GM20000 (cell line): ENCODE measurements around the gene MCM7.
A peak's percentile ranks its signal among the peaks of the same experiment; 100 is the strongest.
"Not testable (repeated sequence)": the region's sequence is repeated elsewhere in the genome, so short reads cannot be mapped to it uniquely, and the experiment has no call there.

Source experiments
- DNase-seq: peaks from one replicate; pipeline ENCODE4 v3.0.0; 2012; ENCODE audit warnings: low spot score
- TF ChIP-seq, protein P1 (sequence below): IDR thresholded peaks from 2 replicates; pipeline ENCODE4 v1.5.1; 2012; ENCODE audit warnings: mild to moderate bottlenecking, control low read depth; ENCODE audit errors: extremely low read depth, missing control alignments

MCM7 gene

DNA sequence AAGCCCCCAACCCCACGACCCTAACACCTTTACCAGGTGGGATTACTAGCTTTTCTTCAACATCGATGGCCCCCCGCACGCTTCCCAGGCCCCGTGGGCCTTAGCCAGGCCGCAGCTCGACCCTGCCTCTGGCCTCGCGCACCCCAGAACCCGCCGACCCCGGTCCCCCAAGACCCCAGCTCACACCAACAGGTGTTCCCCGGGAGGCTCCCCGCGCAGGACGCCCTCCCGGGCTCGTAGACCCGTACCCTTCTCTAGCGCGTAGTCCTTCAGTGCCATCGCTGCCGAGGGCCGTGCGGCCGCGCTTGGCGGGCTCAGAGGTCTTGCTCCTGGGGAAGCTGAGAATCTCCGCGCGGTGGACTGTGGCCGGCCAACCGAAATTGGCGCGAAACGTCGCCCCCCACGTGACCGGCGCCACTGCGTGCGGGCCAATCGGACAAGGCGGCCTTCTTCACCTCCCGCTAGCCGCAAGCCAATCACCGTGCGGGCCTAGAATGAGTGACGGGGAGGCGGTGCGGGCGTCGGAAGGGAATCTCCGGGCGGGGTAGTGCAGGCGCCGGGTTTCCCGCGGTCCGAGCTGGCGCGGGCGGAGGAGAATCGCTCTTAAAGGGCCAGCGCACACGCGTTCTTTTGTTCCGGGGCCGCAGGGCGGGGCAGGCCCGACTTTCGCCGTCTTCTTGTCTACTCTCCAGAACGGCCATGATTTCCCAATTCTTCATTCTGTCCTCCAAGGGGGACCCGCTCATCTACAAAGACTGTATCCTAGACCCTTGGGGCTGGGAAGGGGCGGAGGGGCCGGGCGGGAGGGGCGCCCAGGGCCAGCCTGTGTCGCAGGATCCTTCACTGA, at the start of gene MCM7, which contains the start of gene AP4M1:
Gene MCM7, minus strand, starts transcription at position 382 of the 847 bp plus-strand sequence. Its CDS starts 103 bp downstream, at position 279.
Gene AP4M1, plus strand, starts transcription at position 628 of the 847 bp plus-strand sequence. Its CDS starts 72 bp downstream, at position 700.
- TF ChIP-seq, protein P1, sequence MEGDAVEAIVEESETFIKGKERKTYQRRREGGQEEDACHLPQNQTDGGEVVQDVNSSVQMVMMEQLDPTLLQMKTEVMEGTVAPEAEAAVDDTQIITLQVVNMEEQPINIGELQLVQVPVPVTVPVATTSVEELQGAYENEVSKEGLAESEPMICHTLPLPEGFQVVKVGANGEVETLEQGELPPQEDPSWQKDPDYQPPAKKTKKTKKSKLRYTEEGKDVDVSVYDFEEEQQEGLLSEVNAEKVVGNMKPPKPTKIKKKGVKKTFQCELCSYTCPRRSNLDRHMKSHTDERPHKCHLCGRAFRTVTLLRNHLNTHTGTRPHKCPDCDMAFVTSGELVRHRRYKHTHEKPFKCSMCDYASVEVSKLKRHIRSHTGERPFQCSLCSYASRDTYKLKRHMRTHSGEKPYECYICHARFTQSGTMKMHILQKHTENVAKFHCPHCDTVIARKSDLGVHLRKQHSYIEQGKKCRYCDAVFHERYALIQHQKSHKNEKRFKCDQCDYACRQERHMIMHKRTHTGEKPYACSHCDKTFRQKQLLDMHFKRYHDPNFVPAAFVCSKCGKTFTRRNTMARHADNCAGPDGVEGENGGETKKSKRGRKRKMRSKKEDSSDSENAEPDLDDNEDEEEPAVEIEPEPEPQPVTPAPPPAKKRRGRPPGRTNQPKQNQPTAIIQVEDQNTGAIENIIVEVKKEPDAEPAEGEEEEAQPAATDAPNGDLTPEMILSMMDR = no peak
- peak; percentile 99 for DNase-seq

DNA sequence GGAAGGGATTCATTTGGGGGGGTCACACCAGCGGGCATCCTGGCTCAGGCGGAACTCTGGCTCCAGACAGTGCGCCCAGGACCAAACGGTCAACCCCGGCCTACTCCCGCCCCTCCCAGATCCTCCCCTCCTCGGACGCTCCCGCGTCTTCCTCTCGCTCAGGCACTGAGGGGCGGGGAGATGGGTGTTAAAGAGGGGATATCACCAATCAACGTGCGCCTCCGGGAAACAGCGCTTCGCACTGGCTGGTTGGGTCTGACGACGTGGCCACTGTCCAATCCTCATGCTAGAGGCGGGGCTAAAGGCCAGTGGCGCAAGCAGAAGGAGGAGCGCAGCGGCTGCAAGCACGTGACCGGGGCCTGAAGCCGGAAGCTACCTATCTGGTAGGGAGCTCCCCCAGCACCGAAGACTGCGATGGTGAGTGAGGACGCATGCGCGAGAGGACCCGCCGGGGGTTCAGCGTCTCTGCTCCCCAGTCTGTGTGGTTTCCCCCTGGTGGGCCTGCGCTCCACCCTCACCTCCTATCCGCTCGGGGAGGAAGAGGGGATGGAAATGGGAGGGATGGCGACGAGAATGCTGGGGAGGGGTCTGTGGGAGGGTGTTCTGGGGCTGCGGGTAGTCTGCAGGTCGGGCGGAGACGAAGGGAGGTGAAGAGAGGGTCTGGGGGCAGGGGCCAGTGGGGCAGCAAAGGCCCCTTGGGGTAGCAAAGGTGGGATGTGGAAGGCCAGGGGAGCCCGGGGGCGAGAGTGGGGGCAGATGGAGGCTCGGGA, 47.5 kb upstream of the MCM7 start, which contains the start of gene LAMTOR4:
Gene LAMTOR4, plus strand, starts transcription at position 360 of the 770 bp plus-strand sequence. Its CDS starts 55 bp downstream, at position 415.
- TF ChIP-seq, protein P1 = no peak
- peak; percentile 96 for DNase-seq

DNA sequence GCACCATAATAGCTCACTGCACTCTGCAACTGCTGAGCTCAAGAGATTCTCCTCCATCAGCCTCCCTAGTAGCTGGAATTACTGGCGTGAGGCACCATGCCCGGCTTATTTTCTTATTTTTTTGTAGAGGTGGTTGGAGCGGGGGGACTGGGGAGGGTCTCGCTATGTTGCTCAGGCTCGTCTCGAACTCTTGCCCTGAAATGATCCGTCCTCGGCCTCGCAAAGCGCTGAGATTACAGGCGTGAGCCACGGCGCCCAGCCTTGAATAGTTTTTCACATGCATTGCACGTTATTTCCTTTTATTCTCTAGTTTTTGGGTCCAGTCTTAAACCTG, 47.0 kb upstream of the MCM7 start:
- TF ChIP-seq, protein P1 = no peak
- no peak for DNase-seq

DNA sequence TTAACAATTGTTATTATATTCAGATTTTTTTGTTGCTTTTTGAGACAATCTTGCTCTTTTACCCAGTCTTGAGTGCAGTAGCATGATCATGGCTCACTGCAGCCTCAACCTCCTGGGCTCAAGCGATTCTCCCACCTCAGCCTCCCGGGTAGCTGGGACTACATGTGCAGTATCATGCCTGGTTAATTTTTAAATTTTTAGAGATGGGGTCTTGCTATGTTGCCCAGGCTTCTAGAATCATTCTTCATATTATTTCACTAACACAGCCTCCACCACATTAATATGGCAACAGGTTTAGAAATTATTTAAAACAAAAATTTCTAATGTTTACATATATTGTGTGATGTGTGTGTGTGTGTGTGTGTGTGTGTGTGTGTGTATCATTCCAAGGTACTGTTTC, 46.1 kb upstream of the MCM7 start:
- TF ChIP-seq, protein P1 = no peak
- DNase-seq = no peak

DNA sequence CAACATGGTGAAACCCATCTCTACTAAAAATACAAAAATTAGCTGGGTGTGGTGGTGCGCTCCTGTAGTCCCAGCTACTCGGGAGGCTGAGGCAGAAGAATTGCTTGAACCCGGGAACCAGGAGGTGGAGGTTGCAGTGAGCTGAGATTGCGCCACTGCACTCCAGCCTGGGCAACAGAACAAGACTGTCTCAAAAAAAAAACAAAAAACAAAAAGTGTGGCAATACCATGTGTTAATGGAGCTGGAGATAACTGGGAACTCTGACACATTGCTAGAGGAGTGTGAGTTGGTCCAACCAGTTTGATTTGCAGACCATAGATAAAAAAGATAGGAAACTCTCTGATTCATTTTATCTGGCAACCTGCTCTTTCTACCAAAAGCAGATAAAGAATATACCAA, 45.2 kb upstream of the MCM7 start:
- DNase-seq = not testable (repeated sequence)

DNA sequence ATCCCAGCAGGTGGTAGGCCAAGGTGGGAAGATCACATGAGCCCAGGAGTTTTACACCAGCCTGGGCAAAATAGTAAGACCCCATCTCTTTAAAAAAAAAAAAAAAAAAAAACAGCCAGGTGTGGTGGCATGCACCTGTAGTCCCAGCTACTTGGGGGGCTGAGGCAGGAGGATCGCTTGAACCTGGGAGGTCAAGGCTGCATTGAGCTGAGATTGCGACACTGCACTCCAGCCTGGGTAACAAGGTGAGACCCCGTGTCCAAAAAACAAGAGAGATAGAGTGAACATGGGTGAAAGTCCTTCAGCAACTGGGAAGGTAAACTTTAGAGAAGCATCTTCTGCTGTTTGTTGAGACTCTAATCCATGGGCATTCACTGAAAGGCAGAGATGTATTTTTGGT, 41.3 kb upstream of the MCM7 start:
- DNase-seq = no peak
- TF ChIP-seq, protein P1 = no peak

DNA sequence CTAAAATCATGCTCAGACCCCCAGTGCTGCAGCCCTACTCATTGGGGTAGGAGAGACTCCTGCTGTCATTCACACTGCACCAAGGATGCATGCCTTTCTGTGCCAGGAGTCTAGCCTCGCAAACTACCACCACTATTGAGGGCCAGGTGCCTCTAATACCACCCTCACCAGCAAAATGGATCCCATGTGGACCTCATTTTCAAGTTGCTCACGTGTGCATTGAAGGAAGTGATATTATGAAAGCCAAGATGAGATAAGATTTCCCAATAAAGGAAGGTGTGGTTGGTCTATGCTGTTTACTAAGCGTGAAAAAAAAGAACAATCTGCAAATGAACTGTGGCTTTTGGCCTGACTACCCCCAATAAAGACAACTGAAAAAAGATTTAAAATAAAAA, 40.4 kb upstream of the MCM7 start:
- TF ChIP-seq, protein P1 = no peak
- no peak for DNase-seq
